Upper lobe of left lung (tissue), 6 donors: ENCODE measurements around the gene SENP6. TPM values are rescaled to one million over a fixed set of nuclear protein-coding genes. Genes with fewer than 3 reads are reported as not detected.
A peak's percentile ranks its signal among the peaks of the same experiment; 100 is the strongest.

ENCODE experiments used
- ATAC-seq, 2 donors: fragments of 200-7000 bp; cut with Tn5 transposase; one replicate each; pipeline ENCODE4 v1.9.1; 2022; ENCODE audit warnings: mild to moderate bottlenecking in 2 of 2, moderate library complexity in 2 of 2; ENCODE audit not compliant: low FRiP score in 2 of 2
- DNase-seq, 2 donors: peaks; one replicate each; pipeline ENCODE4 v3.0.0-alpha.2; 2019 to 2020
- H3K27ac ChIP-seq, 4 donors: fragments of 200-600 bp; sonication (generic); one replicate each; pipeline ENCODE4 v1.5.1; 2016 to 2019
- H3K27me3 ChIP-seq, 4 donors: fragments of 200-600 bp; sonication (generic); one replicate each; pipeline ENCODE4 v1.5.1; 2017 to 2019
- H3K36me3 ChIP-seq, 4 donors: fragments of 200-600 bp; sonication (generic); one replicate each; pipeline ENCODE4 v1.5.1; 2016 to 2019
- H3K4me1 ChIP-seq, 4 donors: fragments of 200-600 bp; sonication (generic); one replicate each; pipeline ENCODE4 v1.5.1; 2018 to 2019
- H3K4me3 ChIP-seq, 4 donors: fragments of 200-600 bp; sonication (generic); one replicate each; pipeline ENCODE4 v1.5.1; 2017 to 2019; ENCODE audit warnings: mild to moderate bottlenecking in 2 of 4, moderate library complexity in 1 of 4
- H3K9me3 ChIP-seq, 4 donors: fragments of 200-600 bp; sonication (generic); one replicate each; pipeline ENCODE4 v1.5.1; 2018 to 2019
- CTCF ChIP-seq, 6 experiments: fragments of 450-650 bp in 4 of 6; fragments of 200-600 bp in 2 of 6; sonication (generic) in 2 of 6; IDR thresholded peaks; one replicate each; pipeline ENCODE4 v1.5.1; 2016 to 2019; ENCODE audit warnings: antibody characterized with exemption in 6 of 6
- EP300 ChIP-seq, 4 donors: sonication (generic); formaldehyde crosslinking; IDR thresholded peaks; one replicate each; pipeline ENCODE4 v1.5.1; 2017; ENCODE audit warnings: antibody characterized with exemption in 4 of 4, control low read depth in 2 of 4
- POLR2A ChIP-seq, 4 donors: fragments of 450-650 bp; IDR thresholded peaks; one replicate each; pipeline ENCODE4 v1.5.1; 2016 to 2017; ENCODE audit warnings: antibody characterized with exemption in 4 of 4, mild to moderate bottlenecking in 2 of 4
- POLR2AphosphoS5 ChIP-seq, 2 donors: sonication (generic); formaldehyde crosslinking; IDR thresholded peaks; one replicate each; pipeline ENCODE4 v1.5.1; 2017; ENCODE audit warnings: antibody characterized with exemption in 2 of 2
- WGBS, 2 donors: methylation state at CpG; one replicate each; pipeline ENCODE4 v1.1.5; 2017 to 2018; 5-methylcytosine and 5-hydroxymethylcytosine counted together
- total RNA-seq, 6 donors: library from RNA; depleted of rRNA in 4 of 6; stranded (reverse); fragments of >200 nt in 4 of 6; gene quantifications; one replicate each; pipeline versions ENCODE4 v1.1.0 to v1.2.1, GENCODE V29; 2016 to 2021
- donor health status: DM: no; HTN: no; CAD: no; lungs with moderate emphysema.
- donor health status: DM: no; HTN: yes; CAD: no; lungs with severe emphysema.

SENP6 gene
- total RNA-seq, 6 donors from 2014 or later: 56.4 to 199 (median 87.2) TPM

- H3K4me1 ChIP-seq: peaks cover 27 to 35% (median 30%) of the 10 kb centered on the region in 4 donors
- no peak for TF ChIP-seq EP300 (IDR thresholded peaks at IDR 0.05)
- no peak for TF ChIP-seq POLR2A (IDR thresholded peaks at IDR 0.05)
- TF ChIP-seq POLR2AphosphoS5 (IDR thresholded peaks at IDR 0.05): no peak
- no peak for TF ChIP-seq CTCF (IDR thresholded peaks at IDR 0.05)
- DNase-seq: no peak
- no peaks in the 10 kb centered on the region for H3K36me3 ChIP-seq
- peak overlapping the region in 1 of 4 donors; percentile 93 for H3K4me3 ChIP-seq
- peak overlapping the region in 2 of 4 donors; percentile 33 to 48 for H3K27ac ChIP-seq
- no peaks in the 10 kb centered on the region for H3K9me3 ChIP-seq
- 53 to 57% methylated on average over 3 of the region's 3 CpGs for WGBS, 2 donors
- H3K27me3 ChIP-seq: no peaks in the 10 kb centered on the region
- no peak for ATAC-seq
Measured at GRCh38 chr6:75752365-75752764, 150.7 kb downstream of the SENP6 start.

DNA sequence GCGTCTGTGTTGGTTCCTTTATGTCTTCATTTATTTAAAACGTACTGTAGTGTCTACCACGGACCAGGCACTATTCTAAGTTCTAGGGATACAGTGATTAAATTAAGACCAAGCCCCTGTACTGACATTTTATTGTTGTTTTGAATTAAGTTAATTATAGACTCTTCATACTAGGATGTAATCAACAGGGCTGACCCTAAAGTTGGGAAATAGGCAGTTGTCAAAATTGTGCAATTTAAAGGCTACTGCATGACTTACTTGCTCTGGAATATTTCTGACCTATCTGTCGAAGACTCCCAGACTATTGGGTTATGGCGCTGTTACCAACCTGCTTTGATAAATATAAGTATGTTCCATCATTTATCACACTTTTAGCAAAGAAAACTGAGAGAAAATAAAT is 154.0 kb downstream of the SENP6 start:
- H3K4me1 ChIP-seq: peaks cover 17 to 44% (median 28%) of the 10 kb centered on the region in 4 donors
- H3K4me3 ChIP-seq: no peak overlapping the region
- ATAC-seq: no peak
- H3K9me3 ChIP-seq: no peaks in the 10 kb centered on the region
- TF ChIP-seq POLR2AphosphoS5 (IDR thresholded peaks at IDR 0.05) (no peak), CTCF (IDR thresholded peaks at IDR 0.05) (no peak), EP300 (IDR thresholded peaks at IDR 0.05) (no peak), POLR2A (IDR thresholded peaks at IDR 0.05) (no peak)
- H3K27me3 ChIP-seq: no peaks in the 10 kb centered on the region
- no peaks in the 10 kb centered on the region for H3K36me3 ChIP-seq
- no peak overlapping the region for H3K27ac ChIP-seq
- no peak for DNase-seq
- WGBS, 2 donors: 92% methylated on average over 5 of the region's 5 CpGs

GRCh38 chr6:75757295-75757694 is 155.6 kb downstream of the SENP6 start:
- 84 to 85% methylated on average over 3 of the region's 3 CpGs for WGBS, 2 donors
- DNase-seq (no peak), ATAC-seq (no peak)
- Histone ChIP-seq H3K4me3 (no peak overlapping the region), H3K27ac (no peak overlapping the region), H3K27me3 (no peaks in the 10 kb centered on the region), H3K9me3 (no peaks in the 10 kb centered on the region), H3K4me1 (peaks cover 13 to 35% (median 23%) of the 10 kb centered on the region in 4 donors), H3K36me3 (no peaks in the 10 kb centered on the region)
- TF ChIP-seq CTCF (IDR thresholded peaks at IDR 0.05) (no peak), POLR2AphosphoS5 (IDR thresholded peaks at IDR 0.05) (no peak), POLR2A (IDR thresholded peaks at IDR 0.05) (no peak), EP300 (IDR thresholded peaks at IDR 0.05) (no peak)

DNA sequence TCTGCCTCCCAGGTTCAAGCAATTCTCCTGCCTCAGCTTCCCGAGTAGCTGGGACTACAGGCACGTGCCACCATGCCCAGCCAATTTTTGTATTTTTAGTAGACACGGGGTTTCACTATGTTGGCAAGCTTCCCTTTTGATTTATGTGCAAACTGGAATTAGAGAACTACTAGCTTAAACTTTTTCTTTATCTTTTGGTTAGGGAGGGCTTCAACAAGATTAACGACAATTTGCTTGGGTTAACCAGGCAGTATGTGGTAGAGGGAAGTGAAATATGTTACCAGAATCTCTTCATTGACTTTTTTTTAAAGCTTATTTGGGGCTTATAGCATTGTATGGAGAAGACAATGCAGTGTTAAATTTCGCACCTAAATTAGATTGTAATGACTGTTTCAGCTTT is 156.4 kb downstream of the SENP6 start:
- H3K4me3 ChIP-seq: no peak overlapping the region
- 59 to 68% methylated on average over 5 of the region's 5 CpGs for WGBS, 2 donors
- no peak for TF ChIP-seq POLR2AphosphoS5 (IDR thresholded peaks at IDR 0.05)
- no peak for TF ChIP-seq CTCF (IDR thresholded peaks at IDR 0.05)
- H3K27ac ChIP-seq: no peak overlapping the region
- H3K36me3 ChIP-seq: no peaks in the 10 kb centered on the region
- H3K9me3 ChIP-seq: no peaks in the 10 kb centered on the region
- peaks cover 7 to 28% (median 21%) of the 10 kb centered on the region in 4 donors for H3K4me1 ChIP-seq
- DNase-seq: no peak
- no peaks in the 10 kb centered on the region for H3K27me3 ChIP-seq
- ATAC-seq: no peak

DNA sequence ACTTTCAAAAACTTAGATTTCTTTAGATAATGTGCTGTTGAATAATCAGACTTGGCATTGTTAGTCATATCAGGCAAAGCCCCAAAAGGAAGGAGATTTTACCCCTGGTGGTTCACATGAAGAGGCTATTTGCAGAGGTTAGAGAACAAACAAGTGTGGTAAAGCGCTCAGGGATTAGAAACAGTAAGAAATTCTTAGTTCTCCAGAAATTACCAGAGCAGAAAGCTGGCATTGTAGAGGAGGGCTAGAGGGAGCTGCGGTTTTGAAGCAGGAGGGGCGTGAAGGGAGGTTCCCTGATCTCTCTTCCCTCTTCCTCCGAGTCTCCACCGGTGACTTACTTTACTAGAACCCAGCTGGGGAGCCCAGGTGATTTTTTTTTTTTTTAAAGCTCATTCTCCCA is 157.5 kb downstream of the SENP6 start:
- ATAC-seq (peak in 1 of 2 donors; percentile 26), DNase-seq (no peak)
- no peak overlapping the region for H3K4me3 ChIP-seq
- no peak for TF ChIP-seq CTCF (IDR thresholded peaks at IDR 0.05)
- TF ChIP-seq POLR2AphosphoS5 (IDR thresholded peaks at IDR 0.05): no peak
- TF ChIP-seq POLR2A (IDR thresholded peaks at IDR 0.05): no peak
- no peak for TF ChIP-seq EP300 (IDR thresholded peaks at IDR 0.05)
- H3K4me1 ChIP-seq: peaks cover 0 to 19% (median 15%) of the 10 kb centered on the region in 4 donors
- WGBS, 2 donors: 39 to 40% methylated on average over 5 of the region's 5 CpGs
- H3K27ac ChIP-seq: no peak overlapping the region
- no peaks in the 10 kb centered on the region for H3K36me3 ChIP-seq
- no peaks in the 10 kb centered on the region for H3K9me3 ChIP-seq
- H3K27me3 ChIP-seq: no peaks in the 10 kb centered on the region
